Ascending aorta (tissue), 2 donors: ENCODE measurements around the gene PFKL. TPM values are rescaled to one million over a fixed set of nuclear protein-coding genes. Genes with fewer than 3 reads are reported as not detected.

Experiments
- DNase-seq, 2 donors: peaks; one replicate each; pipeline ENCODE4 v3.0.0-alpha.2; 2019; ENCODE audit warnings: low spot score in 2 of 2
- H3K27ac ChIP-seq, 2 donors: fragments of 200-600 bp; sonication (generic); one replicate each; pipeline ENCODE4 v1.5.1; 2016 to 2017; ENCODE audit warnings: mild to moderate bottlenecking in 1 of 2
- H3K27me3 ChIP-seq: fragments of 200-600 bp; sonication (generic); one replicate; pipeline ENCODE4 v1.5.1; 2017
- H3K36me3 ChIP-seq, 2 donors: fragments of 200-600 bp; sonication (generic); one replicate each; pipeline ENCODE4 v1.5.1; 2016
- H3K4me1 ChIP-seq, 2 donors: fragments of 200-600 bp; sonication (generic); one replicate each; pipeline ENCODE4 v1.5.1; 2016 to 2017; ENCODE audit warnings: mild to moderate bottlenecking in 1 of 2
- H3K4me3 ChIP-seq, 2 donors: fragments of 200-600 bp; sonication (generic); one replicate each; pipeline ENCODE4 v1.5.1; 2016 to 2017; ENCODE audit warnings: mild to moderate bottlenecking in 1 of 2
- H3K9me3 ChIP-seq, 2 donors: fragments of 200-600 bp; sonication (generic); one replicate each; pipeline ENCODE4 v1.5.1; 2016
- CTCF ChIP-seq, 3 experiments: fragments of 200-600 bp in 2 of 3; fragments of 450-650 bp in 1 of 3; sonication (generic) in 2 of 3; IDR thresholded peaks; one replicate each; pipeline ENCODE4 v1.5.1; 2016 to 2019; ENCODE audit warnings: antibody characterized with exemption in 3 of 3, mild to moderate bottlenecking in 1 of 3, moderate library complexity in 1 of 3
- intact Hi-C: fragments of 100-400 bp; cut with DNase I; formaldehyde crosslinking; loops from one replicate; pipeline ENCODE4 v1.15.1; 2023
- total RNA-seq: library from RNA; depleted of rRNA; stranded (reverse); fragments of >200 nt; gene quantifications from one replicate; pipeline ENCODE4 v1.1.0, GENCODE V29; 2016

PFKL gene
- total RNA-seq, 1 donor from 2014 or later = 153 TPM

DNA sequence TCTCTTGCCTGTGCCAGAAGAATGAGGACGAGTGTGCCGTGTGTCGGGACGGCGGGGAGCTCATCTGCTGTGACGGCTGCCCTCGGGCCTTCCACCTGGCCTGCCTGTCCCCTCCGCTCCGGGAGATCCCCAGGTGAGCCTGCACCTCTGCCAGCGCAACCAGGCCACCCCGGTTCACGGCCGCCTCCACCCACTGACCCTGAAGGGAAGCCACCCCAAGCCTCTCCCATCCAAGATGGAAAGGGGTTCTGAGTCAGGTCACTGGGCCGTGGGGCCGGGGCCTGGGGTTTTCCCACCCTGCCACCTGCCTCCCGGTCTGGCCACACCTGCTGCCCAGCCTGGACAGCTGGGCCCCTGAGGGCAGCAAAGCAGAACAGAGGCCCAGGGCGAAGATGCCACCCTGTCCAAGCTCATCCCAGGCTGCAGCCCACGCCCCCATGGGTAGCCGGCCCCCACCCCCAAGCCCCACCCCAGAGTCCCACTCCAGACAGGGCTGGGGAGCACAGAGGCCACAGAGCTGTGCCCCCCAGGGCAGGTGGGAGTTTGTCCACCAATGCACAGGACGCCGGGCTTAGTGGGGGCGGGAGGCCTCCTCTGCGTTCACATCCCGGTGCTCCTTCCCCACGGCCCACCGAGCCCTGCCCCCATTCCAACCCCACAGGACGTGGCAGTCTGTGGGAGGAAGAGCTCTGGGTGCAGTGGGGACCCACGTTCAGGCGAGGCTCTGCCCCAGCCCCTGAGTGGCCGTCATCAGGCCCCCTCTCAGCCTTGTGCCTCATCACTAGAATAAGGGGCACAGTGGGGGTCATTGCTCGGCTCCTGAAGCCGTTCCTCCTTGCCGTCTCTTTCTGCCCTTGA lies 8.5 kb upstream of the PFKL start:
- Histone ChIP-seq H3K4me1 (peaks cover 0 to 6% of the 10 kb centered on the region in 2 donors), H3K9me3 (no peaks in the 10 kb centered on the region), H3K27ac (no peak overlapping the region), H3K36me3 (no peaks in the 10 kb centered on the region), H3K4me3 (no peak overlapping the region), H3K27me3 (no peaks in the 10 kb centered on the region)
- TF ChIP-seq CTCF (IDR thresholded peaks at IDR 0.05) = no peak
- intact Hi-C loops = no loop called here
- no peak for DNase-seq

GRCh38 chr21:44291936-44292811 lies 7.7 kb upstream of the PFKL start:
- Histone ChIP-seq H3K36me3 (no peaks in the 10 kb centered on the region), H3K27me3 (no peaks in the 10 kb centered on the region), H3K27ac (no peak overlapping the region), H3K4me3 (no peak overlapping the region), H3K9me3 (no peaks in the 10 kb centered on the region), H3K4me1 (peaks cover 0 to 6% of the 10 kb centered on the region in 2 donors)
- intact Hi-C loops = no loop called here
- DNase-seq = no peak
- TF ChIP-seq CTCF (IDR thresholded peaks at IDR 0.05) = no peak

- intact Hi-C loops = no loop called here
- no peaks in the 10 kb centered on the region for H3K27me3 ChIP-seq
- peaks cover 0 to 8% of the 10 kb centered on the region in 2 donors for H3K4me1 ChIP-seq
- DNase-seq = no peak
- no peak for TF ChIP-seq CTCF (IDR thresholded peaks at IDR 0.05)
- H3K9me3 ChIP-seq = no peaks in the 10 kb centered on the region
- H3K36me3 ChIP-seq = no peaks in the 10 kb centered on the region
- no peak overlapping the region for H3K4me3 ChIP-seq
- no peak overlapping the region for H3K27ac ChIP-seq
Observed at GRCh38 chr21:44292812-44293195, 7.0 kb upstream of the PFKL start.

DNA sequence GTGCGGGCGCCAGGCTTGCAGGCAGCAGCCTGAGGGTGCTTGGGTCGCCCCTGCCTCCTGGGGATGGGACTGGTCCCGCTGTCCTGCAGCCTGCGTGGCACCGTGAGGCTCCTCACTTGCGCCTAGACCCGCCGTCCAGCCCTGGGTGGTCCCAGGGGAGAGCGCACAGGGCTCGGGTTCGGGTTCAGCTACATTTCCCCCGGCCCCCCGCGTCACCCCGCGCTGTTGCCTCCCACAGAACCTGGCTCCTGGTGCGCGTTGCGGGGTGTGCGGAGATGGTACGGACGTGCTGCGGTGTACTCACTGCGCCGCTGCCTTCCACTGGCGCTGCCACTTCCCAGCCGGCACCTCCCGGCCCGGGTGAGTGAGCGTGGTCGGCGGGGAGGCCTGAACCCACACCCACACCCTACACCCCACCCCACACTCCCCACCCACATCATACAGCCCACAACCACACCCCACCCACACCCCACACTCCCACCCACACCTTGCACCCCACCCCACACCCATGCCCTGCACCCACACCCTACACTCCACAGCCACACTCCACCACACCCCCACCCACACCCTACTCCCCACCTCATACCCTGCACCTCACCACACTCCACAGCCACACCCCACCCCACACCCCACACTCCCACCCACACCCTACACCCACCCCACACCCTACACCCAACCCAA lies 6.2 kb upstream of the PFKL start:
- intact Hi-C loops = no loop called here
- H3K9me3 ChIP-seq = no peaks in the 10 kb centered on the region
- no peak for DNase-seq
- H3K27ac ChIP-seq = no peak overlapping the region
- no peak for TF ChIP-seq CTCF (IDR thresholded peaks at IDR 0.05)
- H3K4me3 ChIP-seq = no peak overlapping the region
- H3K4me1 ChIP-seq = peaks cover 0 to 10% of the 10 kb centered on the region in 2 donors
- no peaks in the 10 kb centered on the region for H3K27me3 ChIP-seq
- no peaks in the 10 kb centered on the region for H3K36me3 ChIP-seq

DNA sequence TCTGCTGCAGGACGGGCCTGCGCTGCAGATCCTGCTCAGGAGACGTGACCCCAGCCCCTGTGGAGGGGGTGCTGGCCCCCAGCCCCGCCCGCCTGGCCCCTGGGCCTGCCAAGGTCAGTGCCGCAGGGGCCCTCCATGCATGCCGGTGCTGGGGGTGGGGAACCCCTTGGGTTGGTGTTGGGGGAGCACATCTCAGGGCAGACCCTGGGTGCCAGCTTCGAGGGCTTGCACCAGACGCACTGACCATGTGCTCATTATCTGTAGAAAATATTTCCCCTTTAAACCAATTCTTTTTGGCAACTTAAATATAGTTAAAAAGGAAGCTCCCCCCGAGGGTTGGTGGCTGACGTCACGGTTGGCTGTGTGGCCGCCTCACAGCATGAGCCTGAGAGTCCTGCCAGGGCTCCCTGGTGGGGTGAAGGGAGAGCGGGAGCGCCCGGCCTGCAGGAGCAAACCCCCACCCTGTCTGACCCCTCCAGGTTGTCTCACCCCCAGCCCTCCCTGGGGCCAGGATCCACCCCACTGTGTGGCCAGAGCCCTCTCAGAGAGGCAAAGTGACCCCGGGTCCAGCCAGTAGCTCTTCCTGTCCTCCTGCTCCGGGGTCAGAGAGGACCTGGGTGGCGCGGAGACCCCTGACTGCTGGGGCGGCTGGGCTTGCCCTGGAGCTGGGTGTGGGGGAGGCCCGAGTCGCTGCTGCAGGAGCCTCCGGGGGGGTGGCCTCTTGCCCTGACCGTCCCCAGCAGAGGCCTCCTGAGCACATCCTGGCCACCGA lies 5.3 kb upstream of the PFKL start:
- no peak for DNase-seq
- TF ChIP-seq CTCF (IDR thresholded peaks at IDR 0.05) = no peak
- Histone ChIP-seq H3K36me3 (no peaks in the 10 kb centered on the region), H3K27me3 (no peaks in the 10 kb centered on the region), H3K27ac (no peak overlapping the region), H3K4me1 (peaks cover 0 to 10% of the 10 kb centered on the region in 2 donors), H3K9me3 (no peaks in the 10 kb centered on the region), H3K4me3 (no peak overlapping the region)
- intact Hi-C loops = no loop called here
